ENCODE measurements around the gene PGM2L1. TPM values are rescaled to one million over a fixed set of nuclear protein-coding genes. Genes with fewer than 3 reads are reported as not detected.

PGM2L1 gene
- total RNA-seq, 4 donors from 2014 or later, result 1.0 to 1.8 (median 1.2) TPM

DNA sequence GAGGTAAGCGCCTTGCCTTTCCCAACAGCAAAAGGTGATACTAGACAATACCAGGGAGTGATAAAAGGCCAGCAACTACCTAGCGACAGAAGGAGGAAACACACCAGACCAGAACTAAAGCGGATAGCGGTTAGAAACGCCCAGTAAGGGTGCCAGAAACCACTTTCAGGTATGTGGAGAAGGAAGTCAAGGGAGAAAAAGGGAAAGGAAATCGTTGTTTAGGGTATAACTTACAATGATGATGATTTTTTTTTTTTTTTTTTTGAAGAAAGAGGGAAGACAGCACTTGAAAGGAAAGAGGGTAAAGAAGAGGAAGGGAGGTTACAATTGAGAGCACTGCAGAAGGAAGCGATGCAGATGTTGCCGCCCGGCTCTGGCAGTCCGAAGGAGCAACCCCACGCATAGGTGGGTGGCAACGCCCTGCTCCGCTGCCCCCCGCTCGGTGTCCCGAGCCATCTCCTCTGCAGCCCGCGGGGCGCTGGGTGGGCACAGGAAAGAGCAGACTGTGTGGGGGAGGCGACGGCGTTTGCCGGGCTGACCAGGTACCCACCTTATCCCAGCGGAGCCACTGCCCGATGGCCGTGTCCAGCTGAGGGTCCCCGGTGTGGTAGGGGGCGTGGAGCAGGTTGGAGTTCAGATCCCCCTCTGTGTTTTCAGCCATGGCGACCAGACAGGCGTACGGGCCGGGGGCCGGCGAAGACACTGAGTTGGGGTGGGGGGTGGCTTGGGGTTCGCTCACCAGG lies 561 bp downstream of the PGM2L1 start:
- intact Hi-C loops (cut with DNase I; ENCODE audit: low total_unique reads), result no loop called here
- peak overlapping the region; percentile 62 for H3K4me3 ChIP-seq (ENCODE audit: low read depth, poor library complexity, severe bottlenecking)
- no peak for TF ChIP-seq POLR2A (IDR thresholded peaks at IDR 0.05)
- TF ChIP-seq, protein P1, sequence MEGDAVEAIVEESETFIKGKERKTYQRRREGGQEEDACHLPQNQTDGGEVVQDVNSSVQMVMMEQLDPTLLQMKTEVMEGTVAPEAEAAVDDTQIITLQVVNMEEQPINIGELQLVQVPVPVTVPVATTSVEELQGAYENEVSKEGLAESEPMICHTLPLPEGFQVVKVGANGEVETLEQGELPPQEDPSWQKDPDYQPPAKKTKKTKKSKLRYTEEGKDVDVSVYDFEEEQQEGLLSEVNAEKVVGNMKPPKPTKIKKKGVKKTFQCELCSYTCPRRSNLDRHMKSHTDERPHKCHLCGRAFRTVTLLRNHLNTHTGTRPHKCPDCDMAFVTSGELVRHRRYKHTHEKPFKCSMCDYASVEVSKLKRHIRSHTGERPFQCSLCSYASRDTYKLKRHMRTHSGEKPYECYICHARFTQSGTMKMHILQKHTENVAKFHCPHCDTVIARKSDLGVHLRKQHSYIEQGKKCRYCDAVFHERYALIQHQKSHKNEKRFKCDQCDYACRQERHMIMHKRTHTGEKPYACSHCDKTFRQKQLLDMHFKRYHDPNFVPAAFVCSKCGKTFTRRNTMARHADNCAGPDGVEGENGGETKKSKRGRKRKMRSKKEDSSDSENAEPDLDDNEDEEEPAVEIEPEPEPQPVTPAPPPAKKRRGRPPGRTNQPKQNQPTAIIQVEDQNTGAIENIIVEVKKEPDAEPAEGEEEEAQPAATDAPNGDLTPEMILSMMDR (IDR thresholded peaks at IDR 0.05), result no peak
- peak in 1 of 2 donors; percentile 84 for DNase-seq (ENCODE audit: low spot score in 2 of 2)
- 1 to 2% methylated on average over 22 to 29 of the region's 35 CpGs for WGBS, 2 donors

DNA sequence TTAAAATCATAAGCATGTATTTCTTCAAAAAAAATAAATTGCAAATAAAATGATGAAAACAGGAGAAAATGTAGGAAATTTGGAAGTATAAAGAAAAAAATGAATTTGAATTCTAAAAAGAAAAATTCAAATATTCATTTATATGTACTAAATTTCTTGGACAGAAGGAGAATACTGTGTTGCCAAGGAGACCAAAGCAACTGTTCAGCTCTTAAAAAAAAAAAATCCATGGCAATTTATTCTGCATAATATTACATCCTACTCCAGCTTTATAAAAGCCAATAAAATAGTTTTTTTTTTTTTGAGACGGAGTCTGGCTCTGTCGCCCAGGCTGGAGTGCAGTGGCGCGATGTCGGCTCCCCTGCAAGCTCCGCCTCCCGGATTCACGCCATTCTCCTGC lies 6.0 kb downstream of the PGM2L1 start:
- no peak overlapping the region for H3K4me3 ChIP-seq (ENCODE audit: low read depth, poor library complexity, severe bottlenecking)
- no peak for DNase-seq (ENCODE audit: low spot score in 2 of 2)
- no peak for TF ChIP-seq POLR2A (IDR thresholded peaks at IDR 0.05)
- TF ChIP-seq, protein P1 (IDR thresholded peaks at IDR 0.05), result no peak
- 91 to 94% methylated on average over 8 of the region's 8 CpGs for WGBS, 2 donors
- intact Hi-C loops (cut with DNase I; ENCODE audit: low total_unique reads), result no loop called here

DNA sequence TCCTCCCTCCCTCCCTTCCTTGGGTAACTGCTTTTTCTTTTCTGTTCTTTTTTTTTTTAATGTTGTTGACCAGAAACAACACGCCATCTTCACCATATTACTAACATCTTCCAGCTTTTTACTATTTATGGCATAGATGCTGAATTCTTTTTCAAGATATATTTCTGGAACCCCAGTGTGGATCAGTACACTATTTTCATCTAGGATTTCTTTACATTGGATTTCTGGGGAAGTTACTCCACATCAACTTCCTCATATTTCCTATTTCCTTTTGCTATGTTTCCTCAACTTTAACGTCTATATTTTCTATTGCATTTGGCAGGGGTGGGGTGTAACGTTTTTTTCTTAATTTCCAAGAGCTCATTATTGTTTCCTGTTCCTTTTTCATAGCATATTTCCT lies 7.0 kb downstream of the PGM2L1 start:
- no peak overlapping the region for H3K4me3 ChIP-seq (ENCODE audit: low read depth, poor library complexity, severe bottlenecking)
- no peak for TF ChIP-seq POLR2A (IDR thresholded peaks at IDR 0.05)
- TF ChIP-seq, protein P1 (IDR thresholded peaks at IDR 0.05), result no peak
- intact Hi-C loops (cut with DNase I; ENCODE audit: low total_unique reads), result no loop called here
- WGBS, 2 donors, result 51 to 71% methylated on average over 3 of the region's 3 CpGs
- no peak for DNase-seq (ENCODE audit: low spot score in 2 of 2)

DNA sequence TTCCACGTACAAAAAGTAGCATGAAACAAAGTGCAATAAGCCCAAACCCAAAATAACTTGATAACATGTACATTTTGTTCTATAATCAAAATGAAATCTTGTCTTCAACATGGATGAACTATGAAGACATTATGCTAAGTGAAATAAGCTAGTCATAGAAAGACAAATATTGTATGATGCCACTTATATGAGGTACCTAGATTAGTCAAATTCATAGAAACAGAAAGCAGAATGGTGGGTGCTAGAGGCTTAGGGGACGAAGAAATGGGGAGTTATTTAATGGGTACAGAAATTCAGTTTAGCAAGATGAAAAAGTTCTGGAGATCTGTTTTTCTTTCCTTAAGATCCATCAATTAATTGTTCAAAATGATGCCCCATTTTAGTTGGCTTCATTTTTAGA lies 7.5 kb downstream of the PGM2L1 start:
- DNase-seq (ENCODE audit: low spot score in 2 of 2), result no peak
- intact Hi-C loops (cut with DNase I; ENCODE audit: low total_unique reads), result no loop called here
- WGBS, 2 donors, result 90 to 91% methylated on average over 2 of the region's 2 CpGs
- no peak overlapping the region for H3K4me3 ChIP-seq (ENCODE audit: low read depth, poor library complexity, severe bottlenecking)
- TF ChIP-seq POLR2A (IDR thresholded peaks at IDR 0.05), result no peak
- TF ChIP-seq, protein P1 (IDR thresholded peaks at IDR 0.05), result no peak

DNA sequence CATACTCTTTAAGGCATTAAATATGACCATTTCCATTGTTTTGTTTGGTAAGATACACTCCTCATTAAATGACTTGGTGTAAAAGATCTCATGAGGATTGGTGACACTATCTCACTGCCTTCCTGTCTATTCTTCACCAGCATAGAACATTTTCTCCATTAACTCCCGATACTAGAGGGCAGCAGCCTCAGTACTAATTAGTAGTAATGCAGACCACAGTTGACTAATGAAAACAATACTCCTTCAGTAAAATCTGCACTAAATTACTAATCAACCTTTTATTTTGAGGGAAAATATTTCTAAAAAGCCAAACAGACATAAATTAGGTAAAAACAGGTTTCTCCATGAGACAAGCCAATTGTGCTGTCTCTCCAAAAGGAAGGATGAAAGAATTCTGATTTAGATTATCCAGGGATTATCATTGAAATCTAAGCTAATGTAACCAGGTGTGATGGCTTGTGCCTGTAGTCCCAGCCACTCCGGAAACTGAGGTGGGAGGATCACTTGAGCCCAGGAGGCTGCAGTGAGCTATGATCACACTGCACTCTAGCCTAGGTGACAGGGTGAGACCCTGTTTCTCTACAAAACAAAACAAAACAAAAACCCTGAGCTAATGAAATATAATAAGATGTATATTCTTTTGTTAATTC lies 9.4 kb downstream of the PGM2L1 start:
- intact Hi-C loops (cut with DNase I; ENCODE audit: low total_unique reads), result no loop called here
- 3 to 7% methylated on average over 2 of the region's 2 CpGs for WGBS, 2 donors
- peak in 1 of 2 donors; percentile 79 for DNase-seq (ENCODE audit: low spot score in 2 of 2)
- no peak for TF ChIP-seq POLR2A (IDR thresholded peaks at IDR 0.05)
- TF ChIP-seq, protein P1 (IDR thresholded peaks at IDR 0.05), result no peak
- H3K4me3 ChIP-seq (ENCODE audit: low read depth, poor library complexity, severe bottlenecking), result no peak overlapping the region

Data from lower leg skin (tissue), 4 donors.